ENCODE results near the gene CLGN.

DNA sequence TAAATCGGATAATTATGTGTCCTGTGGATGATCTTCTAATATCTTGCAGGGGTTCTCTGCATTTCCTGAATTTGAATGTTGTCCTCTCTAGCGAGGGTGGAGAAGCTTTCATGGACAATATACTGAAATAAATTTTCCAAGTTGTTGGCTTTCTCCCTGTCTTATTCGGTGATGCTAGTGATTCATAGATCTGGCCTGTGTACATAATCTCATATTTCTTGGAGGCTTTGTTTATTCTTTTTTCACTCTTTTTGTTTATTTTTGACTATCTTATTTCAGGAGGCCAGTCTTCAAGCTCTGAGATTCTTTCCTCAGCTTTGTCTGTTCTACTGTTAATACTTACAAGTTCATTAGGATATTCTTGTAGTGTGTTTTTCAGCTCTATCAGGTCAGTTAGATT is 20.7 kb upstream of the CLGN start:
- TF ChIP-seq, protein P1, sequence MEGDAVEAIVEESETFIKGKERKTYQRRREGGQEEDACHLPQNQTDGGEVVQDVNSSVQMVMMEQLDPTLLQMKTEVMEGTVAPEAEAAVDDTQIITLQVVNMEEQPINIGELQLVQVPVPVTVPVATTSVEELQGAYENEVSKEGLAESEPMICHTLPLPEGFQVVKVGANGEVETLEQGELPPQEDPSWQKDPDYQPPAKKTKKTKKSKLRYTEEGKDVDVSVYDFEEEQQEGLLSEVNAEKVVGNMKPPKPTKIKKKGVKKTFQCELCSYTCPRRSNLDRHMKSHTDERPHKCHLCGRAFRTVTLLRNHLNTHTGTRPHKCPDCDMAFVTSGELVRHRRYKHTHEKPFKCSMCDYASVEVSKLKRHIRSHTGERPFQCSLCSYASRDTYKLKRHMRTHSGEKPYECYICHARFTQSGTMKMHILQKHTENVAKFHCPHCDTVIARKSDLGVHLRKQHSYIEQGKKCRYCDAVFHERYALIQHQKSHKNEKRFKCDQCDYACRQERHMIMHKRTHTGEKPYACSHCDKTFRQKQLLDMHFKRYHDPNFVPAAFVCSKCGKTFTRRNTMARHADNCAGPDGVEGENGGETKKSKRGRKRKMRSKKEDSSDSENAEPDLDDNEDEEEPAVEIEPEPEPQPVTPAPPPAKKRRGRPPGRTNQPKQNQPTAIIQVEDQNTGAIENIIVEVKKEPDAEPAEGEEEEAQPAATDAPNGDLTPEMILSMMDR (IDR thresholded peaks at IDR 0.05; ENCODE audit: low read length), result no peak
- no peak for TF ChIP-seq EZH2 (IDR thresholded peaks at IDR 0.05; ENCODE audit: borderline replicate concordance, low read length)
